D721Med (cell line): ENCODE results near the gene CYP1B1.

Experiments used
- DNase-seq: peaks from one replicate; pipeline ENCODE4 v3.0.0; 2011; ENCODE audit warnings: low spot score; ENCODE audit not compliant: insufficient read length
- FAIRE-seq: peaks from 2 replicates; lab custom pipeline; 2011; peaks lifted over from hg19 to GRCh38; lab: Jason Lieb, UNC
- CTCF ChIP-seq: IDR thresholded peaks from 2 replicates; pipeline ENCODE4 v1.5.1; 2012; ENCODE audit warnings: mild to moderate bottlenecking, control low read depth; ENCODE audit not compliant: insufficient read depth; ENCODE audit errors: missing control alignments

Gene CYP1B1

GRCh38 chr2:38037325-38037724 lies 38.6 kb downstream of the CYP1B1 start:
- TF ChIP-seq CTCF: no peak
- FAIRE-seq (no peak), DNase-seq (no peak)

- FAIRE-seq (no peak), DNase-seq (no peak)
- no peak for TF ChIP-seq CTCF
Measured at GRCh38 chr2:38035968-38036367, 40.0 kb downstream of the CYP1B1 start.

GRCh38 chr2:38033646-38034045 lies 42.3 kb downstream of the CYP1B1 start:
- no peak for FAIRE-seq
- no peak for DNase-seq
- TF ChIP-seq CTCF: no peak

- FAIRE-seq: no peak
- no peak for DNase-seq
- TF ChIP-seq CTCF: no peak
Measured at GRCh38 chr2:38032946-38033345, 43.0 kb downstream of the CYP1B1 start.

- TF ChIP-seq CTCF: no peak
- FAIRE-seq: no peak
- DNase-seq: no peak
Measured at GRCh38 chr2:38030635-38031355, 45.2 kb downstream of the CYP1B1 start.

GRCh38 chr2:38029512-38029911 lies 46.4 kb downstream of the CYP1B1 start:
- no peak for TF ChIP-seq CTCF
- DNase-seq (no peak), FAIRE-seq (no peak)

- DNase-seq (no peak), FAIRE-seq (no peak)
- TF ChIP-seq CTCF: no peak
Measured at GRCh38 chr2:38028829-38029228, 47.1 kb downstream of the CYP1B1 start.
